ENCODE measurements around the gene LPAR1. TPM values are rescaled to one million over a fixed set of nuclear protein-coding genes. Genes with fewer than 3 reads are reported as not detected.

The LPAR1 gene
- total RNA-seq, 1 donor from 2014 or later, result 16.8 TPM

DNA sequence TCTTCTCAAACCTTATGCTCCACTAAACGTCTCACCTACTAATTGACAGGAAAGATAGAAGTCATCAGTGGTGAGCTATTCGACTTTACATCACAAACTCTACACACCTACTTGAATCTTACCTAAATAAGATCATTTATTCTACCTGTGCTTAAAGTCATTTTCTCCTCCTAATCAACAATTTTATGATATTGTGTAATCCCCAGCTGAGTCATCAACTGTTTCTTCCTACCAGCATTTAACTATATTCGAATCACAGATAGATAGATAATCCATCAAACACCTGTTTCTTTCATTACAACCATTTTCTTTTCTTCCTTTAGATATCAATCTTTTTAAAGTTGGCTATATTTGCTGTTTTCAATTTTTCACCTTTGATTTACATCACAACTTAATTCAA, 181.5 kb downstream of the LPAR1 start:
- H3K4me3 ChIP-seq (ENCODE audit: low read depth, low read length), result no peak overlapping the region
- no peaks in the 10 kb centered on the region for H3K36me3 ChIP-seq (ENCODE audit: control insufficient read depth, insufficient read depth, low read length)
- FAIRE-seq (no peak), DNase-seq (ENCODE audit: low read depth) (peak; percentile 37)
- TF ChIP-seq, protein P1, sequence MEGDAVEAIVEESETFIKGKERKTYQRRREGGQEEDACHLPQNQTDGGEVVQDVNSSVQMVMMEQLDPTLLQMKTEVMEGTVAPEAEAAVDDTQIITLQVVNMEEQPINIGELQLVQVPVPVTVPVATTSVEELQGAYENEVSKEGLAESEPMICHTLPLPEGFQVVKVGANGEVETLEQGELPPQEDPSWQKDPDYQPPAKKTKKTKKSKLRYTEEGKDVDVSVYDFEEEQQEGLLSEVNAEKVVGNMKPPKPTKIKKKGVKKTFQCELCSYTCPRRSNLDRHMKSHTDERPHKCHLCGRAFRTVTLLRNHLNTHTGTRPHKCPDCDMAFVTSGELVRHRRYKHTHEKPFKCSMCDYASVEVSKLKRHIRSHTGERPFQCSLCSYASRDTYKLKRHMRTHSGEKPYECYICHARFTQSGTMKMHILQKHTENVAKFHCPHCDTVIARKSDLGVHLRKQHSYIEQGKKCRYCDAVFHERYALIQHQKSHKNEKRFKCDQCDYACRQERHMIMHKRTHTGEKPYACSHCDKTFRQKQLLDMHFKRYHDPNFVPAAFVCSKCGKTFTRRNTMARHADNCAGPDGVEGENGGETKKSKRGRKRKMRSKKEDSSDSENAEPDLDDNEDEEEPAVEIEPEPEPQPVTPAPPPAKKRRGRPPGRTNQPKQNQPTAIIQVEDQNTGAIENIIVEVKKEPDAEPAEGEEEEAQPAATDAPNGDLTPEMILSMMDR (IDR thresholded peaks at IDR 0.05; ENCODE audit: insufficient read depth, low read length, severe bottlenecking), result no peak
- no peaks in the 10 kb centered on the region for H3K27me3 ChIP-seq (ENCODE audit: control insufficient read depth, insufficient read depth, low read length)

DNA sequence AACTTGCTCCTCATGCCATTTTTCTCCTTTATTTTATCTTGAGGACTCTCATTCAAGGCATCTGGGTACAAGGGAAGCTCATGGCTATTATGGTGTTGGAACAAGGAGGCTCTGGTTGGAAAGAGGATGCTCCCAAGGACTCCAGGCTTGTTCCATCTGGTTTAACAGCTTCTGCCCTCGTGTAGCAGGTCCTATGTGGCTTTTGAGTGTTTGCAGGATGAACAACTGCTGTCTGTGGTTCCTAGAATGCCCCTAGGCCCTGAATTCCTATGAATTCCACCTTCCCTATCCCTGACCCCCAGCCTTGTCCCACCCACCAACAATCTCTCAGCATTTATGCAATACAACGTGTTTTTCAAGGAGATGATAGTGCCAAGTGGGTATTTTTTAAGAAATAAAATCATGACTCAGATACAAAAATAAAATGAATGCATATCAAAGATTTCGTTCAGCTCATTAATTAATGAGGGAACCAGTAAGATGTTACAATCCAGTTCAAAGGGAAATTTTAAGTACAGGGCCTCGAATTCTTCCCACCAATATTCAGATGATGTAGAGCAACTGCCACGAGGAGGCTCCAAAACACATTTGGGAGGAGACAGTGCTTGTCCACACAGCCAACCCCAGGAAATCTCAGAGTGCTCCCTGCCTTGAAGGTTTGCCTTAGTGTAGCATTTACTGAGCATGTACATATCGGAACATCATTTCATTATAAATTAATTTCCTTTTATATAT, 187.7 kb downstream of the LPAR1 start:
- Histone ChIP-seq H3K36me3 (ENCODE audit: control insufficient read depth, insufficient read depth, low read length) (no peaks in the 10 kb centered on the region), H3K27me3 (ENCODE audit: control insufficient read depth, insufficient read depth, low read length) (no peaks in the 10 kb centered on the region), H3K4me3 (ENCODE audit: low read depth, low read length) (no peak overlapping the region)
- FAIRE-seq (no peak), DNase-seq (ENCODE audit: low read depth) (no peak)
- TF ChIP-seq, protein P1 (IDR thresholded peaks at IDR 0.05; ENCODE audit: insufficient read depth, low read length, severe bottlenecking), result no peak

DNA sequence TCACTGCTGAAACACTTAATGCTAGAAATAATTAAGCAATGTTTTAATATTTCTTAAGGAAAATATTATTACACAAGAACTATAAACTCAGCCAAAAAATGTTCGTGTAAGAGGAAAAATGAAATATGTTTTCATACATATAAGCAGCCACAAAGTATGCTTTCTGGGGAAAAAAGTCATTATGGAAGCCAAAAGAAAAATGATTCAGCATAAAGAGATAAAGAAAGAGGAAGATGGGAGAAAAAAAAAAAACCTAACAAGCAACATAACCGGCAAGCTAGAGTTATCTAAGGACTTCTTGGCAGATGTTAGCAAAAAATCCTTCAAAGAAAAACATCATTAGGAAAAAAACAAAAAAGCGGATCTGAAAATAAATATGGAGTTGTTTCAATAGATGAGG, 190.6 kb downstream of the LPAR1 start:
- no peaks in the 10 kb centered on the region for H3K36me3 ChIP-seq (ENCODE audit: control insufficient read depth, insufficient read depth, low read length)
- H3K27me3 ChIP-seq (ENCODE audit: control insufficient read depth, insufficient read depth, low read length), result no peaks in the 10 kb centered on the region
- DNase-seq (ENCODE audit: low read depth) (no peak), FAIRE-seq (no peak)
- no peak overlapping the region for H3K4me3 ChIP-seq (ENCODE audit: low read depth, low read length)
- TF ChIP-seq, protein P1 (IDR thresholded peaks at IDR 0.05; ENCODE audit: insufficient read depth, low read length, severe bottlenecking), result no peak

DNA sequence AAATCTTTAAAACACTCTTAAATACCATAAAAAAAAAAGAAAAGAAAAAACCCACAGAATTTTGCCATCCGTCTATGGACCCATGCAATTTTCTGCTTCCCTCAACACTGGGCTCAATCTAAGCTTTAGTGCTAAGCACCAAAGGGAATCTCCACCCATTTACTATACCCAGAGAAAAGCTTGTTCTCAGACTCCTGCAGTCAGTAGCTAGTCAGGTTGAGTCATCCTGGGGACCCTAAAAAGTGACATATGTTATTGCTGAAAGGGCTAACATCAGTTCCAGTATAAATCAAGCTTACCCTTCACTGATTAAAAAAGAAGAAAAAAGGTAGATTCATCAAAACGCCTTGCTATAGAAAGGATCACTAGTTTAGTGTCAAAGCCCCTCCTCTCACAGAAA, 192.1 kb downstream of the LPAR1 start:
- TF ChIP-seq, protein P1 (IDR thresholded peaks at IDR 0.05; ENCODE audit: insufficient read depth, low read length, severe bottlenecking), result no peak
- DNase-seq (ENCODE audit: low read depth) (no peak), FAIRE-seq (no peak)
- Histone ChIP-seq H3K27me3 (ENCODE audit: control insufficient read depth, insufficient read depth, low read length) (no peaks in the 10 kb centered on the region), H3K4me3 (ENCODE audit: low read depth, low read length) (no peak overlapping the region), H3K36me3 (ENCODE audit: control insufficient read depth, insufficient read depth, low read length) (no peaks in the 10 kb centered on the region)

DNA sequence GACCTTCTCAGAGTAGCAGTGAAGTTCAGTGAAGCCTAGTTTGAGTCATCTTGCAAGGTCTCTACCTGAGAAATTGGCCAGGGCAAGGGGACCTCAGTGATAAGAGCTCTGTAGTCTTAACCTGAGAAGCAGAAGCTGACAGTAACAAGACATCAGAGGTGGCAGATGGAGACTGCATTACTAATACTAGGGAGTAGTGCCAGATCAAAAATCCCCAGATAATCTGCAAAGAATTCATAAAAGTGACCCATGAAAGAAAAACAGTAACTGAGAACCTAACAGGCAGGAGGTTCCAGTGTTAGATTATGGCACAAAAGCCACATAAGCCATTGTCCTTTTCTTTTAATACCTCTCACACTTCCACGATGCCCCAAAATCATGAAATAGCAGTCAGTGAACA, 194.1 kb downstream of the LPAR1 start:
- FAIRE-seq (no peak), DNase-seq (ENCODE audit: low read depth) (no peak)
- Histone ChIP-seq H3K36me3 (ENCODE audit: control insufficient read depth, insufficient read depth, low read length) (no peaks in the 10 kb centered on the region), H3K27me3 (ENCODE audit: control insufficient read depth, insufficient read depth, low read length) (no peaks in the 10 kb centered on the region), H3K4me3 (ENCODE audit: low read depth, low read length) (no peak overlapping the region)
- TF ChIP-seq, protein P1 (IDR thresholded peaks at IDR 0.05; ENCODE audit: insufficient read depth, low read length, severe bottlenecking), result no peak

DNA sequence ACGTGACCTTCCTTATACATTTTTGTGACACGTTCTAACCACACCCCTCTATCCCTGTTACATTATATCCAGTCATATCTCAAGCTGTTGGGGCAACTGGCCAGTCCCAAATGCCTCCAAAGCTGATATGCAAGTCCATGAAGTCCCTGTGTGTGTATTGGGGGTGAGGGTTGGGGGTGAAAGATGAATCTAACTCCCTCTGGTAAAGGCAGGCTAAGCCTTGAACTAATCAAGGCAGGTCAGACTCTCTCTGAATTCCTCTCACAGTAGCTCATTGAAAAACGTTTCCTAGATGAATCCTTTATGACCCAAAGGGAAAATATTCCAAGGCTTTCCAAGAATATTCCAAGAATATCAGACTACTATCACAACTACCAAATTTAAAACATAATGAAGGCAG, 195.3 kb downstream of the LPAR1 start:
- DNase-seq (ENCODE audit: low read depth) (no peak), FAIRE-seq (no peak)
- TF ChIP-seq, protein P1 (IDR thresholded peaks at IDR 0.05; ENCODE audit: insufficient read depth, low read length, severe bottlenecking), result no peak
- H3K36me3 ChIP-seq (ENCODE audit: control insufficient read depth, insufficient read depth, low read length), result no peaks in the 10 kb centered on the region
- no peak overlapping the region for H3K4me3 ChIP-seq (ENCODE audit: low read depth, low read length)
- no peaks in the 10 kb centered on the region for H3K27me3 ChIP-seq (ENCODE audit: control insufficient read depth, insufficient read depth, low read length)
